Measurements from ENCODE around the gene HSPA5. TPM values are rescaled to one million over a fixed set of nuclear protein-coding genes. Genes with fewer than 3 reads are reported as not detected.

HSPA5 gene
- total and polyA plus RNA-seq, 4 donors, result 108 to 342 (median 237) TPM

DNA sequence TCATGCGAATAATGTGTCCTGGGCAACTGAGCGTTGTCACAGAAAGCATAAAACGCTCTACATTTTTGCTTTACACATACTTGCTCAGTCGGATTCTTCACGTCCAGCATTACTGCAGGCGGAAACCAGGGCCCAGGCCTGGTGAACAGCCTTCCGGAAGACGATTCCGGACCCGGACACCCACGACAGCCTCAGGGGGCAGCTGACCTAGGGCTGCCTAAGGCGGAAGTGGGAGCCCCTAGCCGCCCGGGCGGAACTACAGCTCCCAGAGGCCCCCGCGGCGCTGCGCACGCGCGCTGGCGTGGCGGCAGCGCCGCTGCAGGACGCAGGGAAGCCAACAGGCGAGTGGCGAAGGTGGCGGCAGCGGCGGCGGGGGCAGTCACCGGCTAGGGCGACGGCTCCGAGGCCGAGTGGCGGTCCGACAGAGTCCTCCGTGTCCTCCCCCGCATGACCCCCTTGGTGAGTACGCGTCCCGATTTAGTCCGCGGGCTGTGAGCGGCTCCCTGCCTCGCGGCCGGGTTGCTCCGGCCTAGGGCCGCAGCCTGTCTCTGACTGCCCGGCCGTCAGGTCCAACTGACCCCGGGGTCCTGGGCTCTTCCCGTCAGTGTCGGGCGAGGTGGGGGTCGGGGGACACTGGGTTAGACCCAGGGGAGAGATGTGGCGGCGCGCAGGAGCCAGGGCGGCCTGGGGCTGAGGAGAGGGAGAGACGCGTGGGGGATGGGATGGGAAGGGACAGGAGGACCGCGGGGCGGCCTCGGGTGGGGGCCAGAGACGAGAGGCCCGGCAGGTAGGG lies 20.6 kb upstream of the HSPA5 start, which contains the start of gene GAPVD1 (continued):
- TF ChIP-seq HNF4A (conservative IDR thresholded peaks at IDR 0.05) (peak in 1 of 2 donors; percentile 7), JUND (IDR thresholded peaks at IDR 0.05) (no peak), TAF1 (conservative IDR thresholded peaks at IDR 0.05) (no peak), HNF4G (IDR thresholded peaks at IDR 0.05) (no peak), NR2F2 (IDR thresholded peaks at IDR 0.05) (peak; percentile 43), GABPA (IDR thresholded peaks at IDR 0.05 in 1 of 2, conservative IDR thresholded peaks at IDR 0.05 in 1 of 2) (peak; percentile 63 to 85)
- TF ChIP-seq, protein P1, sequence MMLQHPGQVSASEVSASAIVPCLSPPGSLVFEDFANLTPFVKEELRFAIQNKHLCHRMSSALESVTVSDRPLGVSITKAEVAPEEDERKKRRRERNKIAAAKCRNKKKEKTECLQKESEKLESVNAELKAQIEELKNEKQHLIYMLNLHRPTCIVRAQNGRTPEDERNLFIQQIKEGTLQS (IDR thresholded peaks at IDR 0.05), result no peak
- TF ChIP-seq, protein P2, sequence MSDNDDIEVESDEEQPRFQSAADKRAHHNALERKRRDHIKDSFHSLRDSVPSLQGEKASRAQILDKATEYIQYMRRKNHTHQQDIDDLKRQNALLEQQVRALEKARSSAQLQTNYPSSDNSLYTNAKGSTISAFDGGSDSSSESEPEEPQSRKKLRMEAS (IDR thresholded peaks at IDR 0.05), result no peak

DNA sequence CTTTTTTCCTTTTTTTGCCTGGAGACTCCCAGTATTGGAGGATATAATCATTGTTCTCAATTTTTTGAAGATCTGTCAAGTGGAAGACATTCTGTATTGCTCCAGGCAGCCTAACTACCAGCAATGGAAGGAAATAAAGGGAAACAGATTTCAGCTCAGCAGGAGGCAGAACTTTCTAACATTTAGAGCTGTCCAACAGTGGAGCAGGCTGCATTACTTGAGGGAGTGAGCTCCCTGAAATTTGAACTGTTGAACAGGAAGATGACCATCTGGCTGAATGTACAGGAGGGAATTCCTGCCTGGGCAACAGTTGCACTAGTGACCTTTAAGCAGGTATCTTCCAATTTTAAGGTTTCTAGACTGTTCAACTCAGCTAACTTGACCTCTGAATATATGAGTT lies 19.4 kb upstream of the HSPA5 start:
- Histone ChIP-seq H3K27ac (ENCODE audit: low read depth in 1 of 2, low read length in 2 of 2) (no peak overlapping the region), H3K4me3 (ENCODE audit: low read depth in 1 of 3, low read length in 3 of 3) (no peak overlapping the region), H3K27me3 (ENCODE audit: control insufficient read depth in 4 of 4, insufficient read depth in 4 of 4, low read length in 3 of 4) (no peaks in the 10 kb centered on the region), H3K9ac (ENCODE audit: low read depth in 1 of 2, low read length in 2 of 2) (no peak overlapping the region), H3K36me3 (ENCODE audit: control insufficient read depth in 4 of 4, insufficient read depth in 3 of 4, low read depth in 1 of 4, low read length in 3 of 4) (no peaks in the 10 kb centered on the region), H3K9me3 (ENCODE audit: control insufficient read depth in 4 of 4, low read length in 3 of 4) (no peaks in the 10 kb centered on the region), H3K4me1 (ENCODE audit: control insufficient read depth in 4 of 4, insufficient read depth in 4 of 4, low read length in 3 of 4) (peaks cover 3 to 15% (median 10%) of the 10 kb centered on the region in 4 donors)
- no peak for DNase-seq (ENCODE audit: low spot score)
- TF ChIP-seq RAD21 (IDR thresholded peaks at IDR 0.05), result no peak
- no peak for TF ChIP-seq EGR1 (IDR thresholded peaks at IDR 0.05; ENCODE audit: low read depth in 2 of 2)

GRCh38 chr9:125258832-125259534 lies 17.8 kb upstream of the HSPA5 start:
- WGBS, result 66% methylated on average over 2 of the region's 2 CpGs
- H3K36me3 ChIP-seq (ENCODE audit: control insufficient read depth in 4 of 4, insufficient read depth in 3 of 4, low read depth in 1 of 4, low read length in 3 of 4), result no peaks in the 10 kb centered on the region
- H3K27ac ChIP-seq (ENCODE audit: low read depth in 1 of 2, low read length in 2 of 2), result no peak overlapping the region
- H3K4me3 ChIP-seq (ENCODE audit: low read depth in 1 of 3, low read length in 3 of 3), result no peak overlapping the region
- no peak overlapping the region for H3K9ac ChIP-seq (ENCODE audit: low read depth in 1 of 2, low read length in 2 of 2)
- TF ChIP-seq HNF4A (conservative IDR thresholded peaks at IDR 0.05), result no peak
- no peak for TF ChIP-seq NR2F2 (IDR thresholded peaks at IDR 0.05)
- TF ChIP-seq FOXA2 (IDR thresholded peaks at IDR 0.05), result no peak
- no peak for TF ChIP-seq EGR1 (IDR thresholded peaks at IDR 0.05; ENCODE audit: low read depth in 2 of 2)
- no peak for TF ChIP-seq FOXA1 (IDR thresholded peaks at IDR 0.05)
- TF ChIP-seq, protein P3, sequence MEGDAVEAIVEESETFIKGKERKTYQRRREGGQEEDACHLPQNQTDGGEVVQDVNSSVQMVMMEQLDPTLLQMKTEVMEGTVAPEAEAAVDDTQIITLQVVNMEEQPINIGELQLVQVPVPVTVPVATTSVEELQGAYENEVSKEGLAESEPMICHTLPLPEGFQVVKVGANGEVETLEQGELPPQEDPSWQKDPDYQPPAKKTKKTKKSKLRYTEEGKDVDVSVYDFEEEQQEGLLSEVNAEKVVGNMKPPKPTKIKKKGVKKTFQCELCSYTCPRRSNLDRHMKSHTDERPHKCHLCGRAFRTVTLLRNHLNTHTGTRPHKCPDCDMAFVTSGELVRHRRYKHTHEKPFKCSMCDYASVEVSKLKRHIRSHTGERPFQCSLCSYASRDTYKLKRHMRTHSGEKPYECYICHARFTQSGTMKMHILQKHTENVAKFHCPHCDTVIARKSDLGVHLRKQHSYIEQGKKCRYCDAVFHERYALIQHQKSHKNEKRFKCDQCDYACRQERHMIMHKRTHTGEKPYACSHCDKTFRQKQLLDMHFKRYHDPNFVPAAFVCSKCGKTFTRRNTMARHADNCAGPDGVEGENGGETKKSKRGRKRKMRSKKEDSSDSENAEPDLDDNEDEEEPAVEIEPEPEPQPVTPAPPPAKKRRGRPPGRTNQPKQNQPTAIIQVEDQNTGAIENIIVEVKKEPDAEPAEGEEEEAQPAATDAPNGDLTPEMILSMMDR (IDR thresholded peaks at IDR 0.05; ENCODE audit: low read depth, low read length, missing input control), result no peak
- no peak for TF ChIP-seq YY1 (IDR thresholded peaks at IDR 0.05)
- TF ChIP-seq, protein P1 (IDR thresholded peaks at IDR 0.05), result no peak
- H3K27me3 ChIP-seq (ENCODE audit: control insufficient read depth in 4 of 4, insufficient read depth in 4 of 4, low read length in 3 of 4), result no peaks in the 10 kb centered on the region
- H3K4me1 ChIP-seq (ENCODE audit: control insufficient read depth in 4 of 4, insufficient read depth in 4 of 4, low read length in 3 of 4), result peaks cover 3 to 14% (median 9%) of the 10 kb centered on the region in 4 donors
- H3K9me3 ChIP-seq (ENCODE audit: control insufficient read depth in 4 of 4, low read length in 3 of 4), result no peaks in the 10 kb centered on the region
- DNase-seq (ENCODE audit: low spot score), result no peak
